Measurements from ENCODE around the gene MTG1.
"Not testable (repeated sequence)": the region's sequence is repeated elsewhere in the genome, so short reads cannot be mapped to it uniquely, and the experiment has no call there.

MTG1 gene

GRCh38 chr10:133365461-133366129 is 28.4 kb upstream of the MTG1 start:
- Mint-ChIP-seq H3K36me3 (ENCODE audit: low read depth) (peaks cover 12% of the 10 kb centered on the region), H3K27ac (no peak overlapping the region), H3K9me3 (no peaks in the 10 kb centered on the region), H3K4me3 (no peak overlapping the region), H3K27me3 (ENCODE audit: low read depth) (no peaks in the 10 kb centered on the region), H3K4me1 (ENCODE audit: low read depth) (peaks cover 2% of the 10 kb centered on the region)
- no peak for DNase-seq (ENCODE audit: low spot score)

DNA sequence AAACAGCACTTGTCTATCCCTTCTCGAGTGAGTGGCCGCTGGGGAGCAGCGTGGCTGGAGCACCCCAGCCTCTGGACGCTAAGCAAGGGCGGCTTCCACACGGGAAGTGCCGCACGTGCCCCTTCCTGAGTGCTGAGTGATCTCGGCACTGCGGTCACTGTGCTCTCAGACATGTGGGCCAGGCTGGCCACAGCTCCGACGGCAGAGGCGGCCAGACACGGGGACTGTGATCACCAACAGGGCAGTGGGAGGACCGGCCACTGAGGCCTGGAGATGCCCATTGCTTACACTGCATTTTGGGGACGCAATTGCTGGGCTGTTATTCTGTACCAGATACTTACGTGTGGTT is 27.9 kb upstream of the MTG1 start:
- peaks cover 12% of the 10 kb centered on the region for H3K36me3 Mint-ChIP-seq (ENCODE audit: low read depth)
- H3K27ac Mint-ChIP-seq = no peak overlapping the region
- peaks cover 2% of the 10 kb centered on the region for H3K4me1 Mint-ChIP-seq (ENCODE audit: low read depth)

GRCh38 chr10:133366751-133367150 is 27.2 kb upstream of the MTG1 start:
- Mint-ChIP-seq H3K4me3 (no peak overlapping the region), H3K36me3 (ENCODE audit: low read depth) (peaks cover 13% of the 10 kb centered on the region), H3K27ac (no peak overlapping the region), H3K9me3 (no peaks in the 10 kb centered on the region), H3K4me1 (ENCODE audit: low read depth) (peaks cover 2% of the 10 kb centered on the region), H3K27me3 (ENCODE audit: low read depth) (no peaks in the 10 kb centered on the region)
- DNase-seq (ENCODE audit: low spot score) = no peak

More for the DNA sequence above, 27.9 kb upstream of the MTG1 start:
- no peaks in the 10 kb centered on the region for H3K9me3 Mint-ChIP-seq
- H3K4me3 Mint-ChIP-seq = no peak overlapping the region
- no peak for DNase-seq (ENCODE audit: low spot score)
- H3K27me3 Mint-ChIP-seq (ENCODE audit: low read depth) = no peaks in the 10 kb centered on the region

- not testable (repeated sequence) for H3K9me3 Mint-ChIP-seq; DNase-seq (ENCODE audit: low spot score); H3K27me3 Mint-ChIP-seq (ENCODE audit: low read depth); H3K27ac Mint-ChIP-seq; H3K4me1 Mint-ChIP-seq (ENCODE audit: low read depth); H3K36me3 Mint-ChIP-seq (ENCODE audit: low read depth); H3K4me3 Mint-ChIP-seq
Measured at GRCh38 chr10:133367461-133367860, 26.5 kb upstream of the MTG1 start.

DNA sequence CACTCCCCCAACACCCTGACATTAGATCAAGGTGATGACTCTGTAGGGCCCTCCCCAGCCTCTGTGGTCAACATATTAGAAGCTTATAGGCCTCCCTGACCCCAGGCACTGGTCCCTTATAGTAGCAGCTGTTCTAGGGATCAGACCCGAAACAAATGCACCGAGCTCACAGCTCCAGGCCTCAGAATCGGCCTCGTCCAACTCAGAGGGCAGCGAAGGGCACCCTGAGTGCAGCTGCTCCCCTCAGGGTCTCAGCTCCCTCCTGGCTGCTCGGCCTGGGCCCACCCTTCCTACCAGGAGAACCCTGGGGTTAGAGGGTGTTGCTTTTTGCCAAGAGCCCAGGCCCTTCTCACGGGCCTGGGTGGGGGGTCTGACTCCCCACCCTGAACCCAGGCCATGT is 25.8 kb upstream of the MTG1 start:
- Mint-ChIP-seq H3K27me3 (ENCODE audit: low read depth) (no peaks in the 10 kb centered on the region), H3K9me3 (no peaks in the 10 kb centered on the region), H3K27ac (no peak overlapping the region), H3K4me3 (no peak overlapping the region), H3K4me1 (ENCODE audit: low read depth) (peaks cover 2% of the 10 kb centered on the region), H3K36me3 (ENCODE audit: low read depth) (peaks cover 9% of the 10 kb centered on the region)
- DNase-seq (ENCODE audit: low spot score) = no peak

DNA sequence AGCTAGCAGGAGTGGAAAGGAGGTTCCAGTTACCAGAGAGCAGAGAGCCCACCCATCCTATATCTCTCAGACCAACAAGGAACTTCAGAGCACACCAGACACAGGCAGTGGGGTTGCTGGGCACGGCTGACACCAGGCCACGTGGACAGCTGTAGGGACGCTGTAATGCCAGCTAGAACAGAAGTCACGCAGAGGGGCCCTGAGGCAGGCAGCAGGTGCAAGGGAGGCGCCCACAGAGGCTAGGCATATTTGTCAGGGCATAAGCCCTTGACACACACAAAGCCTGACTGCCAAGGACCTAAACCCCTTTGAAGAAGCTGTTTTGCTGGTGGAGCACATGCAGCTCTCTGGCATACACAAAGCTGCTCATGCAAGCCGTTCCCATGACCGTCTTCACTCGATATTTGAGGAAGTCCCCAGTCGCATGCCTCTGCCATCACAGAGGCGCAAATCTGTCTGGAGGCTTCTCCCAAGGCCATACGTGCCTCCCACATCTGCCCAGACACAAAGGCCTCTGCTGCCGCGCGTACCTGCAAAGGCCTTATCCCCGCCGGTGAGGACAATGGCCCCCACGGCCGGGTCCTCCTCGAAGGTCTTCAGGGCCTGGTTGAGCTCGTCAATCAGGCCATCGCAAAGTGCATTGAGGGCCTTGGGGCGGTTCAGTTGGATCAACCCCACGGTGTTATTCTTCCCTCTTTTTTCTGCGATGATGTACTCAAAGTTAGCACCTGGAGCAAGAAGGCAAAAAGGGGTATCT is 23.7 kb upstream of the MTG1 start:
- Mint-ChIP-seq H3K4me3 (no peak overlapping the region), H3K36me3 (ENCODE audit: low read depth) (peaks cover 5% of the 10 kb centered on the region), H3K4me1 (ENCODE audit: low read depth) (peaks cover 7% of the 10 kb centered on the region), H3K27me3 (ENCODE audit: low read depth) (peaks cover 3% of the 10 kb centered on the region), H3K9me3 (no peaks in the 10 kb centered on the region), H3K27ac (peak overlapping the region; percentile 20)
- no peak for DNase-seq (ENCODE audit: low spot score)

DNA sequence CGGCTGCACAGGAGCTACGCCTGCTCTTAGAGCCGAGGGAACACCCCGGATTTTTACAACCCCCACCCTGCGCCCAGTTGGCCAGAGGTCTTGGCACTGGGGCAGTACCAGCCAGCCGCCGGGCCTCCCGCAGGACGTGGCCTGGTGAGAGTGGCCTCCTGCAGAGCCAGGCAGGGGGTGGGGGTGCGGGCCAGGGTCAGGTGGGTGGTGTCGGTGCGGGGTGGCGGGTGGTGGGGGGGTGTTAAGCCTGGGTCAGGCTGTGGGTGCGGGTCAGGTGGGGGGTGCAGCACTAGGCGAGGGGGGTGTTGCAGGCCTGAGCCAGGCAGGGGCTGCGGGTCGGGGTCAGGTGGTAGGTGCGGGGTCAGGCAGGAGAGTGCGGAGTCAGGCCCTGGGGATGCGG is 21.4 kb upstream of the MTG1 start:
- peak overlapping the region; percentile 80 for H3K4me3 Mint-ChIP-seq
- H3K27ac Mint-ChIP-seq = no peak overlapping the region
- peaks cover 2% of the 10 kb centered on the region for H3K36me3 Mint-ChIP-seq (ENCODE audit: low read depth)

DNA sequence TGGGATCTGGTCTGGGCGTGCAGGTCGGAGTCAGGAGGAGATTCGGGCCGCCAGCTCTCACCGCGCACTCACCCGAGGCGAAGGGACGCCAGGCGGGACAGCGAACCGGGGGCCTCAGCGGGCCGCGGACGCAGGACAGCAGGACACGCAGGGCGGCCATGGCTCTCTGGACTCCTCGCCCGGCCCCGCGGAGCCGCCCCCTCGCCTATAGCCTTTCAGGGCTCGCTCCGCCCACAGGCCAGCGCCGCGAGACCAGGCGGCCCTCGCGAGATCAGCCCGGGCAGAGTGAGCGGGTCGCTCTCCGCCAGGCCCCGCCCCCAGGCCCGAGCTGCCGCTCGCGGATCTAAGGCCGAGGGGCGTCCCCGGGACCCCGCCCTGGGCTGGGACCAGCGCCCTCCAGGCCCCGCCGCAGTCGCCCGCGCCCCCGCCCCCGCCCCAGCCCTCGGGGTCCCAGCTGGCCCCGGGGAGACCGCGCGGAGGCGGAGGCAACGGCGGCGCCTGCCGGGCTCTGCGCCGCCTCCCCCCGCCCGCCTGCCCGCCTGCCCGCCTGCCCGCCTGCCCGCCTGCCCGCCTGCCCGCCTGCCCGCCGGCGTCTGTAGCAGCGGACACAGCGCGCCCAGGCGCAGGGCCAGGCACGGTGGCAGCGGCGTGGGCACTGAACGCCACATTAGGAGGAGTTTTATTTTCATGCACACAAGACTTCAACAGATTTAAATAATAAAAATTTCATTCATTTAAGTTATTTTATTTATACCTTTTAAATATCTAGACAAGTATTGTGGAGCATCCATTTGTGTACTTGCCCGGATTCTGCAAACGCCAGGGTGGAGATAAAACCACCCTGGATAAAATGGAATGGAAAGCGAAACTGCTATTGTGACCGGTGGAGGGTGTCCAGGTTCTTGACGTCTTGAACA is 20.5 kb upstream of the MTG1 start, which contains the start of gene ECHS1:
Gene ECHS1, minus strand, starts transcription at position 181 of the 917 bp plus-strand sequence. Its CDS starts 21 bp downstream, at position 160.
- DNase-seq (ENCODE audit: low spot score) = peak; percentile 96
- Mint-ChIP-seq H3K27me3 (ENCODE audit: low read depth) (peaks cover 3% of the 10 kb centered on the region), H3K36me3 (ENCODE audit: low read depth) (peaks cover 2% of the 10 kb centered on the region), H3K9me3 (no peaks in the 10 kb centered on the region), H3K27ac (peak within 1 kb of the TSS; percentile 71), H3K4me3 (peak within 1 kb of the TSS; percentile 91), H3K4me1 (ENCODE audit: low read depth) (peaks cover 7% of the 10 kb centered on the region)

More for the DNA sequence above, 21.4 kb upstream of the MTG1 start:
- Mint-ChIP-seq H3K4me1 (ENCODE audit: low read depth) (peaks cover 7% of the 10 kb centered on the region), H3K9me3 (no peaks in the 10 kb centered on the region), H3K27me3 (ENCODE audit: low read depth) (peaks cover 3% of the 10 kb centered on the region)
- DNase-seq (ENCODE audit: low spot score) = no peak

GRCh38 chr10:133375357-133376115 is 18.4 kb upstream of the MTG1 start:
- DNase-seq (ENCODE audit: low spot score) = no peak
- Mint-ChIP-seq H3K4me3 (peak overlapping the region; percentile 79), H3K27ac (no peak overlapping the region), H3K36me3 (ENCODE audit: low read depth) (peaks cover 2% of the 10 kb centered on the region), H3K27me3 (ENCODE audit: low read depth) (peaks cover 3% of the 10 kb centered on the region), H3K4me1 (ENCODE audit: low read depth) (peaks cover 7% of the 10 kb centered on the region), H3K9me3 (no peaks in the 10 kb centered on the region)

- H3K9me3 Mint-ChIP-seq; H3K4me1 Mint-ChIP-seq (ENCODE audit: low read depth); DNase-seq (ENCODE audit: low spot score); H3K36me3 Mint-ChIP-seq (ENCODE audit: low read depth); H3K27me3 Mint-ChIP-seq (ENCODE audit: low read depth): not testable (repeated sequence)
- peak overlapping the region; percentile 54 for H3K4me3 Mint-ChIP-seq
- H3K27ac Mint-ChIP-seq = peak overlapping the region; percentile 55
Measured at GRCh38 chr10:133376183-133376582, 17.8 kb upstream of the MTG1 start.

DNA sequence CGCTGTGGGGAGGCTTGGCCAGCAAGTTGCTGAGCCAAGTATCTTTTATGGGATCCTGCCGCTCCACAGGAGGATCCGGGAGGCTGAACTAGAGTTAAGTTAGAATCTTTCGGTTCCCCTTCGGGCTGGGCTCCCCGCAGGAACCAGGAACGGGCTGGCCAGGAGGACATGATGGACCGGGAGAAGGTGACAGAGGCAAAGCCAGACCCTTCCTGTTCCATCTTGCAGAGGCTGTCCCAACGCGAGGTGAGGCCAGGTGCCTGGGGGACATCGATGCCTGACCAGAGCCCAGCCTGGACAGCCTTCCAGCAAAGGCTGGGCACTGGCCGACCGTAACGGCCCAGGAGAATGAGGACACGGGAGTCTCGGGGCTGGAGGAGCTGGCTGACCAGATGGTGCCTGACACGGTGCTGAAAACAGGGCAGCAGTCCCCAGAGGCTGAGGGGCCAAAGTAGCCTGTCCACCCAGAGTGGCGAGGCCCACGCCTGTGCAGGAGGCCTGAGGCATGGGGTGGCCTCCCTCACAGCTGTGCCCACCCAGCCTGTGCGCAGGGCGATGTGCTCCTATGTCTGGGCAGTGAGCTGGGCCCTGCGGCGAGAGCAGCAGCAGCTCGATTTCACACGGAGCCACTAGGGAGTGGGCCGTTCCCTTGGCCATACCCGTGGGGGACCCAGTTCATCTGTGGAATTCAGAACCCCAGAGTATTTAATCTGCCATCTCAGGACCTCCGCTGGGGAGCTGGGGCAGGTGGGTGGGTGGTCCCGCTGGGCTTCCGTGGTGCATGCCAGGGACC is 16.7 kb upstream of the MTG1 start:
- DNase-seq (ENCODE audit: low spot score) = no peak
- Mint-ChIP-seq H3K4me1 (ENCODE audit: low read depth) (peaks cover 11% of the 10 kb centered on the region), H3K36me3 (ENCODE audit: low read depth) (no peaks in the 10 kb centered on the region), H3K27ac (no peak overlapping the region), H3K9me3 (no peaks in the 10 kb centered on the region), H3K4me3 (peak overlapping the region; percentile 77), H3K27me3 (ENCODE audit: low read depth) (peaks cover 3% of the 10 kb centered on the region)

DNA sequence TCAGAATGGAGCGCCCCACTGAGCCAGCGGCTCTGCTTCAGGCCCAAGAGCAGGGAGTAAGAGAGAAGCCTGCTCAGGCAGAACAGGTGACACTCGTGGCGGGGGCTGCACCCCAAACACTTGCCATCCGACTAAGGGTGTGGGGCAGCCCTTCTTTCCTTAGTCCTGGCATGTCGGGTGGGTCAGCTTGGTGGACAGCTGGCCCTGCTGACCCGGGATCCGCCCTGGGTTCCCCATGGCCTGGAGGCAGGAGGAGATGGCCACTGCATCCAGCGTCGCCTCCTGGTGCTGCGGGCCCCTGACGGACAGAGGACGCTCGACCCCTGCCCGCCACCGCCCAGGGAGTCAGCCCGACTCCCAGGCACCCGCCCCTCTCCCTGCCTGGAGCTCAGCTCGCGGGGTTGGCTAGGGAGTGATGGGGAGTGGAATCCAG is 16.1 kb upstream of the MTG1 start:
- Mint-ChIP-seq H3K4me1 (ENCODE audit: low read depth) (peaks cover 11% of the 10 kb centered on the region), H3K9me3 (no peaks in the 10 kb centered on the region), H3K4me3 (peak overlapping the region; percentile 77), H3K36me3 (ENCODE audit: low read depth) (no peaks in the 10 kb centered on the region), H3K27ac (no peak overlapping the region), H3K27me3 (ENCODE audit: low read depth) (peaks cover 3% of the 10 kb centered on the region)
- DNase-seq (ENCODE audit: low spot score) = no peak

Data from T-helper 2 cell treated with Interferon-gamma antibody and Interleukin-4, amounts not matched to agents 5 μg/mL and 100 μg/mL, for 36 hours (primary cell).